Measurements from ENCODE around the gene NELFB. TPM values are rescaled to one million over a fixed set of nuclear protein-coding genes. Genes with fewer than 3 reads are reported as not detected.

NELFB gene
- total RNA-seq, 4 donors from 2014 or later: 29.8 to 39.1 (median 32.4) TPM

DNA sequence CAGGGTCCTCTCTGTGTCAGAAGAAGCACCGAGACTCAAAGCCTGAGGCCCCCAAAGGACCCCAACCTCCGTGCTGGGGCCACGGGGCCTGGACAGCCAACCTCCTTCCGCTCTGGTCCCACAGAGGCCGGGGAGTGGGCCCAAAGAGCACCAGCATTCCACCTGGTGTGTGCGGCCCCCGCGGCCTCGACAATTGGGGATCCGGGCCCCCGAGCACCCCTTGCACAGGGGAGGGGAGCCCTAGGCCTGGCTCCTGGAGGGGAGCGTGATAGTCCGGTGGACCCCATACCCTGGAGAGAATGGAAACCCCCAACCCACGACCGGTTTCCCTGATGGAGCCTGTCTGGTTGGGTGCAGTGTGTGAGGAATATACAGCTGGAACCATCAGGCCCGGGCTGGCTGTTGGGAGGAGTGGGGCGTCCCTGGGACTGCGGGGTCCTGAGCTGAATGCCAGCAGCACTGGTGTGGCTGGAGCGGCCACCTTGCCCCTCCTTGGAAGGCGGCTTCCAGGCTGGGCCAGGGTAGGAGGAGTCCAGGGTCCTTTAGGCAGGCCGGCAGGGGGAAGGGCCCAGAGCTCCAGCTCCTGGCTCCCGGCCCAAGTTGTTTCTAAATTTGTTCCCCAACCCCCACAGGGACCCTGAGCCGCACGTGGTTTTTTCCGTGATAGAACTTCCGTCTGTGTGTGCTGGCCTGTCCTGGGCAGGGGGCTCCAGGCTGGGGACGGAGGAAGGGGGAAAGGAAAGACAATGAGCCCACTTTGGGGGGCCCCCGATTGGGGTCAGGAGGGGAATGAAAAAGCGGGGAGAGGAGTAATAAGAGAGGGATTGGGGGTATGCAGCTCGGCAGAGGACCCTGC lies 21.6 kb downstream of the NELFB start:
- H3K27me3 ChIP-seq: no peaks in the 10 kb centered on the region
- peak overlapping the region; percentile 82 to 86 (median 86) for H3K27ac ChIP-seq
- no peak for TF ChIP-seq POLR2A (IDR thresholded peaks at IDR 0.05)
- no peak for TF ChIP-seq CTCF (IDR thresholded peaks at IDR 0.05)
- DNase-seq: peak; percentile 91
- peaks cover 32 to 39% of the 10 kb centered on the region in 2 donors for H3K4me1 ChIP-seq
- H3K36me3 ChIP-seq: peaks cover 11 to 15% of the 10 kb centered on the region in 2 donors
- 9 to 13% methylated on average over 11 to 12 of the region's 30 CpGs for WGBS, 2 donors
- no peaks in the 10 kb centered on the region for H3K9me3 ChIP-seq
- intact Hi-C loops (cut with DNase I): no loop called here
- H3K4me3 ChIP-seq (replicated peaks in 1 of 3): peak overlapping the region in 1 of 3 donors; percentile 40

DNA sequence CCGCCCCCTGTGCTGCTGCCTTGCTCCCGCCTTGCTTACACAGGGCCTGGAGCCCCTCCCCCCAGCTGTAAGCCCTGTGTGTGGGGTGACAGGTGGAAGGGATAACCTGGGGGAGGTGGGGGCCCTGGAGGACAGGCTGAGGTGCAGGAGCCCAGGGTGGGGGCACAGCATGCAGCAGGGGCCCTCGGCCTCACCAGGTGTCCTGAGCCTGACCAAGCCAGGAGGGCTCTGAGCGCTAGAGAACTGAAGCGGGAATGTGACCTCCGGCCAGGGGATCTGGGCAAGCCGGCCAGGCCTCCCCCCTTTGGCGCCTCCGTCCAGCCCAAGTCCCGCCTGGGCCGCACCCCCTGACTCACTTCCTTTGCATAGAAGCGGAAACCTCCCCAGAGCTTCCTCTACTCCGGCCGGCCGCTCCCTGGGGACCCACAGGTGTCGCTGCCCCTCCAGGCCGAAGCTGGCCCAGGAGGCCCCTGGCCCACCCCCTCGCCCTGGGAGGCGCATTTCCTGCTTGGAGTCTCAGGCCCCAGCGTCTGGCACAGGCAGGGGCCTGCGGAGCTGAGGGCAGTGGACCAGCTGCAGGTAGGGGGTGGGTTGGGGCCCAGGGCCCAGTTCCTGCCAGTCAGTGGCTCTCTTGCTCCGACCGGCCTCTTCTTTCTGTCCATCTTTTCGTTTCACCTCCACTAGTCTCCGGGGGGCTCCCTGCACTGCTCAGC lies 22.4 kb downstream of the NELFB start, which contains the start of gene TOR4A:
Gene TOR4A, plus strand, starts transcription at position 398 of the 713 bp plus-strand sequence. CDS start 964 bp downstream, outside the sequence.
- peak within 1 kb of the TSS in 2 of 3 donors; percentile 12 to 40 for H3K4me3 ChIP-seq (replicated peaks in 1 of 3)
- peaks cover 32 to 39% of the 10 kb centered on the region in 2 donors for H3K4me1 ChIP-seq
- H3K27ac ChIP-seq: peak within 1 kb of the TSS; percentile 82 to 86 (median 86)
- no peaks in the 10 kb centered on the region for H3K27me3 ChIP-seq
- no peaks in the 10 kb centered on the region for H3K9me3 ChIP-seq
- DNase-seq: peak; percentile 87 to 88
- intact Hi-C loops (cut with DNase I): no loop called here
- TF ChIP-seq CTCF (IDR thresholded peaks at IDR 0.05) (peak in 3 of 6 experiments; percentile 17 to 20 (median 19)), POLR2A (IDR thresholded peaks at IDR 0.05) (peak in 1 of 2 donors; percentile 49)
- peaks cover 7 to 9% of the 10 kb centered on the region in 2 donors for H3K36me3 ChIP-seq
- WGBS, 2 donors: 9 to 24% methylated on average over 9 of the region's 25 CpGs

DNA sequence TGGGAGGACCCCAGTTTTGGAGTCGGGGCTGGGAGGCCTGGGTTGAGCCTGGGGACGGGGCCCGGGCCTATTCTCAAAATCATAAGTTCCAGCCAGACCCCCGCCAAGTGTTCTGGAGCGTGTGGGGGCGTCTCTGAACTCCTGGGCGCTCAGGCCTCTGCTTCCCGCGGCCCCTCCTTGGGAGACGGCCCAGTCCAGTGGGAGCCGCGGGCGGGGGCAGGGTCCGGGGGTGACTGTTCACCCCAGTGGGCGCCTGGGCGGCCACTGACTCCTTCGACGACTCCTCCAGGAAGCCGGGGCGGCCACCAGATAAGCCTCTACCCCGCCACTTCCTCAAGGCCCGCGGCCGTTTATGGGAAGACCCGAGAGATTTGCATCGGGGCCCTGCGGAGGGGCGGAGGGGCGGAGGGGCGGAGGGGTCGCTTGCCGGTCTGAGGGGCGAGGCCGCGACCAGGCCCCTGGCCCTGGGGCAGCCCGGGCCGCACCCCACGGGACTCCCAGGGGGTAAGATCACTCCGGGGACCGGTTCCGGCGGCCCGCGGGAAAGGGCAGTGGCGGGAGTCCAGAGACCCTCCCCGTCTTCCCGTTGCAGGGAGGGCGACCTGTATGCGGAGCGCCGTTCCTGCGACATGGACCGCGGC lies 23.1 kb downstream of the NELFB start:
- Histone ChIP-seq H3K36me3 (peaks cover 2% of the 10 kb centered on the region in 2 donors), H3K9me3 (no peaks in the 10 kb centered on the region), H3K4me3 (replicated peaks in 1 of 3) (peak overlapping the region in 2 of 3 donors; percentile 12 to 40), H3K27ac (peak overlapping the region; percentile 82 to 86 (median 86)), H3K27me3 (no peaks in the 10 kb centered on the region), H3K4me1 (peaks cover 32 to 39% of the 10 kb centered on the region in 2 donors)
- no peak for DNase-seq
- 13 to 14% methylated on average over 6 to 10 of the region's 54 CpGs for WGBS, 2 donors
- TF ChIP-seq CTCF (IDR thresholded peaks at IDR 0.05): no peak
- TF ChIP-seq POLR2A (IDR thresholded peaks at IDR 0.05): no peak
- intact Hi-C loops (cut with DNase I): no loop called here

DNA sequence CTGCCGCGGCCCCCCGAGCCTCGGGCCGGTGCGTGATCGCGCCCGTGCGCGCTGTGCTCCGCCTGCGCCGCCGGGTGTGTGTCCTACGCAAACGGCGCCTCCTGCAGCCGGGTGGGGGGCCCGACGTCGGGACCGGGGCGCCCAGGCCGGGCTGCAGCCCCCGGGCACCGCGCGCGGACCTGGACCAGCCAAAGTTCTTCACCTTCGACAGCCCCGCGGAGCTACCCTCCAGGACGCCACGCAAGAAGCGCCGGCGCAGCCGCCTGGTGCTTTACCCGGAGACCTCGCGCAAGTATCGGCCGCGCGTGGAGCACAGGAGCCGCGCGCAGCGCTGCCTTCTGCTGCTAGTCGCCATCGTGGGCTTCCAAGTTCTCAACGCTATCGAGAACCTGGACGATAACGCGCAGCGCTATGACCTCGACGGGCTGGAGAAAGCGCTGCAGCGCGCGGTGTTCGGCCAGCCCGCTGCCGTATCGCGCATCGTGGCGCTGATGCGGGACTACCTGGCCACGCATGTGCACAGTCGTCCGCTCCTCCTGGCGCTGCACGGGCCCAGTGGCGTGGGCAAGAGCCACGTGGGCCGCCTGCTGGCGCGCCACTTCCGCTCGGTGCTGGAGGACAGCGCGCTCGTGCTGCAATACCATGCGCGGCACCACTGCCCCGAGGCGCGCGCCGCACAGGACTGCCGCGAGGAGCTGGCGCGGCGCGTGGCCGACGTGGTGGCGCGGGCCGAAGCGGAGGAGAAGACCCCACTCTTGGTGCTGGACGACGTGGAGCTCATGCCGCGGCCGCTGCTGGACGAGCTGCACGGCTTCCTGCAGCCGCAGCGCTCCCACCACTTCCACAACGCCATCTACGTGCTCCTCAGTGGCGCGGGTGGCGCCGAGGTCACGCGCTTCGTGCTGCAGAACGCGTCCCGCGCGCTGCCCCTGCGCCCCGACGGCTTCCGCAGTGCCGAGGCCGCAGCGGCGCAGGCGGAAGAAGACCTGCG lies 23.9 kb downstream of the NELFB start:
- Histone ChIP-seq H3K36me3 (no peaks in the 10 kb centered on the region), H3K27me3 (no peaks in the 10 kb centered on the region), H3K4me3 (replicated peaks in 1 of 3) (no peak overlapping the region), H3K9me3 (no peaks in the 10 kb centered on the region), H3K4me1 (peaks cover 29 to 35% of the 10 kb centered on the region in 2 donors), H3K27ac (no peak overlapping the region)
- TF ChIP-seq CTCF (IDR thresholded peaks at IDR 0.05) (no peak), POLR2A (IDR thresholded peaks at IDR 0.05) (no peak)
- 92 to 94% methylated on average over 100 to 117 of the region's 139 CpGs for WGBS, 2 donors
- DNase-seq: no peak
- intact Hi-C loops (cut with DNase I): no loop called here

All from thyroid gland (tissue), 4 donors.